ENCODE measurements around the gene POLR3GL. TPM values are rescaled to one million over a fixed set of nuclear protein-coding genes. Genes with fewer than 3 reads are reported as not detected.

The POLR3GL gene
- total RNA-seq, 1 experiment from 2014 or later, result 8.5 TPM

DNA sequence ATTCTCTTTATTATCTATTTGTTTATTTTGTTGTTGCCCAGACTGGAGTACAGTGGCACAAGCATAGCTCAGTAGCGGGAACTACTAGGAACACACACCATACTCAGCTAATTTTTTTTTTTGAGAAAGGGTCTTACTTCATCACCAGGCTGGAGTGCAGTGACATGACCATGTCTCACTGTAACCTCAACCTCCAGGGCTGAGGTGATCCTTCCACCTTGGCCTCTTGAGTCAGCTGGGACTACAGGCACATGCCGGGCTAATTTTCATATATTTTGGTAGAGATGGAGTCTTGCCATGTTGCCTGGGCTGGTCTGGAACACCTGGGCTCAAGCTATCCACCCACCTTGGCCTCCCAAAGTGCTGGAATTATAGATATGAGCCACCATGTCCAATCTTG, 37.2 kb downstream of the POLR3GL start:
- intact Hi-C loops (cut with micrococcal nuclease; ENCODE audit: unreplicated experiment), result loop anchor here (2.0 kb wide), 1 partner anchor 21 kb away; no protein-coding TSS in a partner anchor
- no peaks in the 10 kb centered on the region for H3K36me3 ChIP-seq (ENCODE audit: insufficient read depth, low read length, poor library complexity, severe bottlenecking)
- DNase-seq (ENCODE audit: low spot score), result no peak
- peaks cover 16% of the 10 kb centered on the region for H3K4me1 ChIP-seq (ENCODE audit: insufficient read depth, low read length, poor library complexity, severe bottlenecking)
- no peaks in the 10 kb centered on the region for H3K9me3 ChIP-seq (ENCODE audit: low read depth, low read length, poor library complexity, severe bottlenecking)
- TF ChIP-seq EZH2 (IDR thresholded peaks at IDR 0.05; ENCODE audit: borderline replicate concordance, low read depth, low read length, poor library complexity, severe bottlenecking), result no peak
- TF ChIP-seq, protein P1, sequence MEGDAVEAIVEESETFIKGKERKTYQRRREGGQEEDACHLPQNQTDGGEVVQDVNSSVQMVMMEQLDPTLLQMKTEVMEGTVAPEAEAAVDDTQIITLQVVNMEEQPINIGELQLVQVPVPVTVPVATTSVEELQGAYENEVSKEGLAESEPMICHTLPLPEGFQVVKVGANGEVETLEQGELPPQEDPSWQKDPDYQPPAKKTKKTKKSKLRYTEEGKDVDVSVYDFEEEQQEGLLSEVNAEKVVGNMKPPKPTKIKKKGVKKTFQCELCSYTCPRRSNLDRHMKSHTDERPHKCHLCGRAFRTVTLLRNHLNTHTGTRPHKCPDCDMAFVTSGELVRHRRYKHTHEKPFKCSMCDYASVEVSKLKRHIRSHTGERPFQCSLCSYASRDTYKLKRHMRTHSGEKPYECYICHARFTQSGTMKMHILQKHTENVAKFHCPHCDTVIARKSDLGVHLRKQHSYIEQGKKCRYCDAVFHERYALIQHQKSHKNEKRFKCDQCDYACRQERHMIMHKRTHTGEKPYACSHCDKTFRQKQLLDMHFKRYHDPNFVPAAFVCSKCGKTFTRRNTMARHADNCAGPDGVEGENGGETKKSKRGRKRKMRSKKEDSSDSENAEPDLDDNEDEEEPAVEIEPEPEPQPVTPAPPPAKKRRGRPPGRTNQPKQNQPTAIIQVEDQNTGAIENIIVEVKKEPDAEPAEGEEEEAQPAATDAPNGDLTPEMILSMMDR (conservative IDR thresholded peaks at IDR 0.05; ENCODE audit: low read depth, low read length), result no peak
- no peak overlapping the region for H3K4me3 ChIP-seq (ENCODE audit: low read depth, low read length, poor library complexity, severe bottlenecking)
- no TSS peak for BruUV-seq (replicated peaks)
- ChIA-PET CTCF (interaction anchor here (0.6 to 1.2 kb wide), 2 partner anchors 24 to 26 kb away, joined by 3 to 4 read pairs; no protein-coding TSS in a partner anchor), POLR2A (ENCODE audit: low non-redundant PET) (no interaction called here)
- no peaks in the 10 kb centered on the region for H3K27me3 ChIP-seq (replicated peaks; ENCODE audit: insufficient read depth, low read depth, low read length, poor library complexity)
- H3K27ac ChIP-seq (ENCODE audit: low read depth, low read length, poor library complexity, severe bottlenecking), result no peak overlapping the region

DNA sequence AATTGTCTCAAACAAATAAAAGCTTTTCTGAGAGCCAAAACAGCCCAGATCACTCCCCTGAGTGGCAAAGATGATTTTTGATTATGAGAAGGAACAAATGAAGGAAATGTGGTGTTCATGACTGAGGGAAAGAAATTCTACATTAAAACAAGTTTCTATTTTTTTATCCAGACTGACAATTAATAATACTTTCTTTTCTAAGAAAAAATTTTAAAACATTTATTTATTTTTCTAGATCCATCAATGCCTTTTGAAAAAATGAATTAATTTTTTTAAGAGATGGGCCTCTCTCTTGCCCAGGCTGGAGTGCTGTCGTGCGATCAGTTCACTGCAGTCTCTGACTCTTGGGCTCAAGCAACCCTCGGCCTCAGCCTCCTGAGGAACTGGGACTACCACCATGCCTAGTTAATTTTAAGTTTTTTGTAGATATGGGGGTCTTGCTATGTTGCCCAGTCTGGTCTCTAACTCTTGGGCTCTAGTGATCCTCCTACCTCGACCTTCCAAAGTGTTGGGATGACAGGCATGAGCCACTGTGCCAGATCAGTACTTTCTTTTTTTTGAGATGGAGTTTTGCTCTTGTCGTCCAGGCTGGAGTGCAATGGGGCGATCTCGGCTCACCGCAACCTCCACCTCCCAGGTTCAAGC, 43.1 kb downstream of the POLR3GL start:
- TF ChIP-seq, protein P1 (conservative IDR thresholded peaks at IDR 0.05; ENCODE audit: low read depth, low read length), result no peak; the same call in 1 of the 2 replicates
- no peak for TF ChIP-seq EZH2 (IDR thresholded peaks at IDR 0.05; ENCODE audit: borderline replicate concordance, low read depth, low read length, poor library complexity, severe bottlenecking)
- no peak for DNase-seq (ENCODE audit: low spot score)
- no peaks in the 10 kb centered on the region for H3K9me3 ChIP-seq (ENCODE audit: low read depth, low read length, poor library complexity, severe bottlenecking)
- intact Hi-C loops (cut with micrococcal nuclease; ENCODE audit: unreplicated experiment), result loop anchor here (2.0 kb wide), 1 partner anchor 115 kb away; no protein-coding TSS in a partner anchor
- POLR2A ChIA-PET (ENCODE audit: low non-redundant PET), result no interaction called here
- BruUV-seq (replicated peaks), result no TSS peak
- H3K4me1 ChIP-seq (ENCODE audit: insufficient read depth, low read length, poor library complexity, severe bottlenecking), result peaks cover 3% of the 10 kb centered on the region
- H3K27ac ChIP-seq (ENCODE audit: low read depth, low read length, poor library complexity, severe bottlenecking), result no peak overlapping the region
- no peaks in the 10 kb centered on the region for H3K36me3 ChIP-seq (ENCODE audit: insufficient read depth, low read length, poor library complexity, severe bottlenecking)
- no peaks in the 10 kb centered on the region for H3K27me3 ChIP-seq (replicated peaks; ENCODE audit: insufficient read depth, low read depth, low read length, poor library complexity)
- no peak overlapping the region for H3K4me3 ChIP-seq (ENCODE audit: low read depth, low read length, poor library complexity, severe bottlenecking)
- CTCF ChIA-PET, result interaction anchor here (0.6 to 2.4 kb wide), 8 partner anchors 28 to 177 kb away, joined by 4 to 26 read pairs (median 6); partner anchors contain the start of genes ANKRD34A, NUDT17, POLR3GL and RBM8A

DNA sequence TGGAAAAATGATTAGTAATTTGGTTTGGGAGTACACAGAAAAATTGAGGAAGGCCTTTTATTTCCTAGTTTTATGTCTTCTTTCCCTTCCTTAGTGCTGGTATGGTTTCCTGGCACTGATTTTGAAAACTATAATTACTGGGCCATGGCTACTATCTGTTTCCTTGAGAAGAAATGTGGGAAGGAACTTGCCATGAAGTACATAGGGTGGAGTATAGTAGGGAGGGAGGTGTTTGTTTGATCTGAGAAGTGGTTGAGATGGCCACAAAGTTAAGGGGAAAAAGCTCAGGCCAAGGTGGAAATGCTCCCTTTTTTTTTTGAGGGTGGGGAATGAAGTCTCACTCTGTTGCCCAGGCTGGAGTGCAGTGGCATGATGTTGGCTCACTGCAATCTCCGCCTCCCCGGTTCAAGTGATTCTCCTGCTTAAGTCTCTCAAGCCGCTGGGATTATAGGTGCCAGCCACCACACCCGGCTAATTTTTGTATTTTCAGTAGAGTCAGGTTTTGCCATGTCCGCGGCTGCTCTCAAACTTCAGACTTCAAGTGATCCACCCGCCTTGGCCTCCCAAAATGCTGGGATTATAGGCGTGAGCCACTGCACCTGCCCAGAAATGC, 45.7 kb downstream of the POLR3GL start:
- no peaks in the 10 kb centered on the region for H3K27me3 ChIP-seq (replicated peaks; ENCODE audit: insufficient read depth, low read depth, low read length, poor library complexity)
- no TSS peak for BruUV-seq (replicated peaks)
- H3K36me3 ChIP-seq (ENCODE audit: insufficient read depth, low read length, poor library complexity, severe bottlenecking), result no peaks in the 10 kb centered on the region
- TF ChIP-seq, protein P1 (conservative IDR thresholded peaks at IDR 0.05; ENCODE audit: low read depth, low read length), result no peak
- no peak for TF ChIP-seq EZH2 (IDR thresholded peaks at IDR 0.05; ENCODE audit: borderline replicate concordance, low read depth, low read length, poor library complexity, severe bottlenecking)
- no peak overlapping the region for H3K4me3 ChIP-seq (ENCODE audit: low read depth, low read length, poor library complexity, severe bottlenecking)
- no peak for DNase-seq (ENCODE audit: low spot score)
- no peak overlapping the region for H3K27ac ChIP-seq (ENCODE audit: low read depth, low read length, poor library complexity, severe bottlenecking)
- CTCF ChIA-PET, result no interaction called here
- no peaks in the 10 kb centered on the region for H3K9me3 ChIP-seq (ENCODE audit: low read depth, low read length, poor library complexity, severe bottlenecking)
- POLR2A ChIA-PET (ENCODE audit: low non-redundant PET), result no interaction called here
- intact Hi-C loops (cut with micrococcal nuclease; ENCODE audit: unreplicated experiment), result no loop called here
- H3K4me1 ChIP-seq (ENCODE audit: insufficient read depth, low read length, poor library complexity, severe bottlenecking), result peaks cover 3% of the 10 kb centered on the region

Measured in A673 (cell line).